ENCODE results near the gene STK32B. TPM values are rescaled to one million over a fixed set of nuclear protein-coding genes. Genes with fewer than 3 reads are reported as not detected.

The STK32B gene
- total and polyA plus RNA-seq, 7 experiments from 2014 or later: 1.7 TPM; not detected in 6

DNA sequence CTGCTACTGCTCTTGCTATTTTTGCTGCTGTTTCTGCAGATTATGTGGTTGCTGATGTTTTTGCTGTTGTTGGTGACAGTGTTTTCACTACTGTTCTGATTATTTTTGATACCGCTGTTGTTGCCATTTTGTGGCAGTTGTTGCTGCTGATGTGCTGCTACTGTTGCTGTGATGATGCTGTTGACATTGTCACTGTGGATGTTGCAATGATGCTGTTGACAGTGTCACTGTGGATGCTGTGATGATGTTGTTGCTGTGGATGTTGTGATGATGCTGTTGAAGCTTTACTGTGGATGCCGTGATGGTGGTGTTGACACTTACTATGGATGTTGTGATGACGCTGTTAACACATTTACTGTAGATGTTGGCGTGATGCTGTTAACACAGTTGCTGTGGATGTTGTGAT, 476.8 kb downstream of the STK32B start:
- intact Hi-C loops (cut with micrococcal nuclease): no loop called here
- peaks cover 0 to 15% (median 2%) of the 10 kb centered on the region in 11 donors for H3K9me3 Mint-ChIP-seq
- no peak overlapping the region for H3K4me3 Mint-ChIP-seq
- H3K27ac ChIP-seq (ENCODE audit: low read depth, low read length): no peak overlapping the region
- no peaks in the 10 kb centered on the region for H3K27me3 ChIP-seq (ENCODE audit: control insufficient read depth in 2 of 2, insufficient read depth in 2 of 2, low read length in 2 of 2)
- H3K4me3 ChIP-seq (ENCODE audit: low read length): no peak overlapping the region
- no peak overlapping the region for H3K27ac Mint-ChIP-seq
- H3K4me1 ChIP-seq (ENCODE audit: control insufficient read depth in 2 of 2, insufficient read depth in 2 of 2, low read length in 2 of 2): no peaks in the 10 kb centered on the region
- no peak for DNase-seq
- no peaks in the 10 kb centered on the region for H3K9me3 ChIP-seq (ENCODE audit: control insufficient read depth in 2 of 3, low read length in 3 of 3)
- POLR2A ChIA-PET: no interaction called here
- no peaks in the 10 kb centered on the region for H3K36me3 Mint-ChIP-seq
- no peaks in the 10 kb centered on the region for H3K4me1 Mint-ChIP-seq
- CTCF ChIA-PET: no interaction called here
- ATAC-seq: no peak
- no peaks in the 10 kb centered on the region for H3K36me3 ChIP-seq (ENCODE audit: control insufficient read depth in 2 of 3, insufficient read depth in 3 of 3, low read length in 3 of 3)
- peaks cover 0 to 4% (median 3%) of the 10 kb centered on the region in 5 donors for H3K27me3 Mint-ChIP-seq

DNA sequence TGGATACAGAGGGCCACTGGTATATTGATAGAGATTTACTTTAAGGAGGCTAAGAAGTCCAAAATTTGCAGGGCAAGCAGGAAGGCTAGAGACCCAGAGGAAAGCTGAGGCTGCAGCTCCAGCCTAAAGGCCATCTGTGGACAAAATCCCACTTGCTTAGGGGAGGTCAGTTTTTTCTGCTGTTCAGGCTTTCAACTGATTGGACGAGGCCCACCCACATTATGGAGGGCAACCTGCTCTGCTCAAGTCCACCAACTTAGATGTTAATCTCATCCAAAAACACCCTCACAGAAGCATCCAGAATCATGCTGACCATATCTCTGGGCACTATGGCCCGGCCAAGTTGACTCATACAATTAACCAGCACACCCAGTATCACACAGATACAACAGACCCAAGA, 480.8 kb downstream of the STK32B start:
- Mint-ChIP-seq H3K36me3 (peaks cover 0 to 11% (median 0%) of the 10 kb centered on the region in 5 donors), H3K4me1 (peaks cover 0 to 2% (median 0%) of the 10 kb centered on the region in 7 donors), H3K9me3 (peaks cover 0 to 31% (median 19%) of the 10 kb centered on the region in 11 donors), H3K4me3 (no peak overlapping the region), H3K27ac (no peak overlapping the region), H3K27me3 (peaks cover 0 to 9% (median 5%) of the 10 kb centered on the region in 5 donors)
- no peaks in the 10 kb centered on the region for H3K27me3 ChIP-seq (ENCODE audit: control insufficient read depth in 2 of 2, insufficient read depth in 2 of 2, low read length in 2 of 2)
- intact Hi-C loops (cut with micrococcal nuclease): no loop called here
- H3K4me3 ChIP-seq (ENCODE audit: low read length): no peak overlapping the region
- ATAC-seq (no peak), DNase-seq (no peak)
- H3K36me3 ChIP-seq (ENCODE audit: control insufficient read depth in 2 of 3, insufficient read depth in 3 of 3, low read length in 3 of 3): no peaks in the 10 kb centered on the region
- no peaks in the 10 kb centered on the region for H3K4me1 ChIP-seq (ENCODE audit: control insufficient read depth in 2 of 2, insufficient read depth in 2 of 2, low read length in 2 of 2)
- peaks cover 0 to 5% (median 0%) of the 10 kb centered on the region in 3 experiments for H3K9me3 ChIP-seq (ENCODE audit: control insufficient read depth in 2 of 3, low read length in 3 of 3)
- POLR2A ChIA-PET: no interaction called here
- no peak overlapping the region for H3K27ac ChIP-seq (ENCODE audit: low read depth, low read length)
- CTCF ChIA-PET: no interaction called here

DNA sequence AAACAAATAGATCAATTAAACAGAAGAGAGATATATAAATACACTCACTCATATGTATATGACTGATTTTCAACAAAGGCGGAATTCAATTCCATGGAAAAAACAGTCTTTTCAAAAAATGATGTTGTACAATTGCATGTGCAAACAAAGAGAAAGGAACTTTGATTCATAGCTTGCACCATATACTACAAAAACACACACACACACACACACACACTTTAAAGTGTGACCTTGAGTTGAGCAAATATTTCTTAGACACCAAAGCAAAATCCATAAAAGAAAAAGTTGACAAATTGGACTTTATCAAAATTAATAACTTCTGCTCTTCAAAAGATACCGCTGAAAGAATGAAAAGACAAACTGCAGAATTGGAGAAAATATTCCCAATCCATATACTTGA, 488.3 kb downstream of the STK32B start:
- no peaks in the 10 kb centered on the region for H3K4me1 Mint-ChIP-seq
- Histone ChIP-seq H3K4me3 (ENCODE audit: low read length) (no peak overlapping the region), H3K4me1 (ENCODE audit: control insufficient read depth in 2 of 2, insufficient read depth in 2 of 2, low read length in 2 of 2) (no peaks in the 10 kb centered on the region), H3K36me3 (ENCODE audit: control insufficient read depth in 2 of 3, insufficient read depth in 3 of 3, low read length in 3 of 3) (no peaks in the 10 kb centered on the region), H3K27ac (ENCODE audit: low read depth, low read length) (no peak overlapping the region), H3K9me3 (ENCODE audit: control insufficient read depth in 2 of 3, low read length in 3 of 3) (peaks cover 0 to 5% (median 0%) of the 10 kb centered on the region in 3 experiments), H3K27me3 (ENCODE audit: control insufficient read depth in 2 of 2, insufficient read depth in 2 of 2, low read length in 2 of 2) (no peaks in the 10 kb centered on the region)
- peaks cover 0 to 4% (median 0%) of the 10 kb centered on the region in 5 donors for H3K27me3 Mint-ChIP-seq
- POLR2A ChIA-PET: no interaction called here
- CTCF ChIA-PET: no interaction called here
- H3K9me3 Mint-ChIP-seq: peaks cover 0 to 22% (median 10%) of the 10 kb centered on the region in 11 donors
- no peak for DNase-seq
- H3K4me3 Mint-ChIP-seq: no peak overlapping the region
- intact Hi-C loops (cut with micrococcal nuclease): no loop called here
- ATAC-seq: no peak
- H3K27ac Mint-ChIP-seq: no peak overlapping the region
- H3K36me3 Mint-ChIP-seq: peaks cover 0 to 4% (median 0%) of the 10 kb centered on the region in 5 donors

DNA sequence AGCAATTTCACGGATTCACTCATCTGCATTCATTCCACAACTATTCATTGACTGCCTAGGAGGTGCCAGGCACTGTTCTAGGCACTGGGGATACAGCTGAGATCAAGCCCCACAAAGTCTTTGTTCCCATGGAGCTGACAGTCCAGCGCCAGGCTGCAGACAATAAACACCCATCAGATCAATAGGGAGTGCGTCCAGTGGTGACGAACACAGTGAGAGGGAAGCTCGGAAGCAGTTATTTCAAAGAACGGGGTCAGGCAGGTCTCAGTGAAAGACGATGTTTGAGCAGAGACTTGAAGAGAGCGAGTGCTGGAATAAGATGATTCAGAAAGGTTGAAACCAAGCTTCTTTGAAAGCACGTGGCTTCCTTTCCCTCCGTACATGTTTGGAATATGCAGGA, 489.9 kb downstream of the STK32B start:
- H3K27ac Mint-ChIP-seq: no peak overlapping the region
- Histone ChIP-seq H3K27ac (ENCODE audit: low read depth, low read length) (no peak overlapping the region), H3K4me3 (ENCODE audit: low read length) (no peak overlapping the region), H3K27me3 (ENCODE audit: control insufficient read depth in 2 of 2, insufficient read depth in 2 of 2, low read length in 2 of 2) (no peaks in the 10 kb centered on the region), H3K9me3 (ENCODE audit: control insufficient read depth in 2 of 3, low read length in 3 of 3) (no peaks in the 10 kb centered on the region), H3K36me3 (ENCODE audit: control insufficient read depth in 2 of 3, insufficient read depth in 3 of 3, low read length in 3 of 3) (no peaks in the 10 kb centered on the region), H3K4me1 (ENCODE audit: control insufficient read depth in 2 of 2, insufficient read depth in 2 of 2, low read length in 2 of 2) (no peaks in the 10 kb centered on the region)
- ChIA-PET POLR2A (no interaction called here), CTCF (no interaction called here)
- H3K4me1 Mint-ChIP-seq: no peaks in the 10 kb centered on the region
- no peaks in the 10 kb centered on the region for H3K36me3 Mint-ChIP-seq
- no peak overlapping the region for H3K4me3 Mint-ChIP-seq
- DNase-seq: no peak
- H3K27me3 Mint-ChIP-seq: no peaks in the 10 kb centered on the region
- peaks cover 0 to 9% (median 3%) of the 10 kb centered on the region in 11 donors for H3K9me3 Mint-ChIP-seq
- no peak for ATAC-seq
- intact Hi-C loops (cut with micrococcal nuclease): no loop called here

DNA sequence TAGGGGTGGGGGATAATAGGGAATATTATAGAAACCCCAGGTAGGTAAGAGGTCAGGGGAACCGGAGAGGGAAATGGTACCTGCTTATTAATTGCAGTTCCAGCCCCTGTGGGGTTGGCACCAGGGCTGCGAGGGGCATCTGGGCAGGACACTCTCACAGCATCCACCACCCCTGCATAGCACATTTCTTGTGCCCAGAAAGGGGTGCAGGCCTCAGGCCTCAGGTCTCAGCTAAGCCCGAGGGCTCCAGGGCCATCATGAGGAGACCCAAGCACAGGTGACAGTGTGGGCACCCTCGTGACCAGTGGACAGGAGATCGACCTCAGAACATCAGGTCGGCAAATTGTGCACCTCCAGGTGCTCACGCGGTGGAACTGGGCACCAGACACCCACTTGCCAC, 492.4 kb downstream of the STK32B start:
- Histone ChIP-seq H3K9me3 (ENCODE audit: control insufficient read depth in 2 of 3, low read length in 3 of 3) (peaks cover 0 to 9% (median 0%) of the 10 kb centered on the region in 3 experiments), H3K27ac (ENCODE audit: low read depth, low read length) (no peak overlapping the region), H3K4me1 (ENCODE audit: control insufficient read depth in 2 of 2, insufficient read depth in 2 of 2, low read length in 2 of 2) (no peaks in the 10 kb centered on the region), H3K27me3 (ENCODE audit: control insufficient read depth in 2 of 2, insufficient read depth in 2 of 2, low read length in 2 of 2) (no peaks in the 10 kb centered on the region), H3K36me3 (ENCODE audit: control insufficient read depth in 2 of 3, insufficient read depth in 3 of 3, low read length in 3 of 3) (no peaks in the 10 kb centered on the region), H3K4me3 (ENCODE audit: low read length) (no peak overlapping the region)
- Mint-ChIP-seq H3K27ac (no peak overlapping the region), H3K4me1 (no peaks in the 10 kb centered on the region), H3K9me3 (peaks cover 0 to 9% (median 3%) of the 10 kb centered on the region in 11 donors), H3K27me3 (no peaks in the 10 kb centered on the region), H3K4me3 (no peak overlapping the region), H3K36me3 (no peaks in the 10 kb centered on the region)
- ChIA-PET POLR2A (no interaction called here), CTCF (no interaction called here)
- intact Hi-C loops (cut with micrococcal nuclease): no loop called here
- no peak for ATAC-seq
- DNase-seq: no peak

DNA sequence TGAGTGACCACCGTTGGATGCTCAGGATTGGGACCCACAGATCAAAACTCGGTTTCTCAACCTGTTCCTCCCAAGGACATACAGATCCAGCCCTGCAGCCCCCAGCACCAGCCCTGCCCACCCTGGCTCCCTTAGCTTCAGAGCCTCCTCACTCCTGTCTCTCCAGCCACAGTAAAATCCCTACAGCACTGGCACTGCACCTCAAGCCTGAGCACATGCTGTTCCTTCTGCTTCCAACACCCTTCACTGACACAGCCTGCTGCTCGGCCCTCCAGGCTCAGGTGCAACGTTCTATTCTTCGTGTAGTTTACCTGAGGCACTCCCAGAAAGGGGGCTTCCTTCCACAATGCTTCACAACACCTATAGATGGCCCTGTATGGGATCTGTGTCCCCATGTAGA, 493.5 kb downstream of the STK32B start:
- CTCF ChIA-PET: no interaction called here
- Histone ChIP-seq H3K27ac (ENCODE audit: low read depth, low read length) (no peak overlapping the region), H3K27me3 (ENCODE audit: control insufficient read depth in 2 of 2, insufficient read depth in 2 of 2, low read length in 2 of 2) (no peaks in the 10 kb centered on the region), H3K4me3 (ENCODE audit: low read length) (no peak overlapping the region), H3K9me3 (ENCODE audit: control insufficient read depth in 2 of 3, low read length in 3 of 3) (peaks cover 0 to 9% (median 0%) of the 10 kb centered on the region in 3 experiments), H3K4me1 (ENCODE audit: control insufficient read depth in 2 of 2, insufficient read depth in 2 of 2, low read length in 2 of 2) (no peaks in the 10 kb centered on the region), H3K36me3 (ENCODE audit: control insufficient read depth in 2 of 3, insufficient read depth in 3 of 3, low read length in 3 of 3) (no peaks in the 10 kb centered on the region)
- H3K4me1 Mint-ChIP-seq: no peaks in the 10 kb centered on the region
- peaks cover 0 to 1% (median 0%) of the 10 kb centered on the region in 5 donors for H3K36me3 Mint-ChIP-seq
- H3K4me3 Mint-ChIP-seq: no peak overlapping the region
- intact Hi-C loops (cut with micrococcal nuclease): no loop called here
- ATAC-seq (no peak), DNase-seq (no peak)
- peaks cover 0 to 14% (median 4%) of the 10 kb centered on the region in 11 donors for H3K9me3 Mint-ChIP-seq
- peaks cover 0 to 2% (median 0%) of the 10 kb centered on the region in 5 donors for H3K27me3 Mint-ChIP-seq
- H3K27ac Mint-ChIP-seq: no peak overlapping the region
- POLR2A ChIA-PET: no interaction called here

DNA sequence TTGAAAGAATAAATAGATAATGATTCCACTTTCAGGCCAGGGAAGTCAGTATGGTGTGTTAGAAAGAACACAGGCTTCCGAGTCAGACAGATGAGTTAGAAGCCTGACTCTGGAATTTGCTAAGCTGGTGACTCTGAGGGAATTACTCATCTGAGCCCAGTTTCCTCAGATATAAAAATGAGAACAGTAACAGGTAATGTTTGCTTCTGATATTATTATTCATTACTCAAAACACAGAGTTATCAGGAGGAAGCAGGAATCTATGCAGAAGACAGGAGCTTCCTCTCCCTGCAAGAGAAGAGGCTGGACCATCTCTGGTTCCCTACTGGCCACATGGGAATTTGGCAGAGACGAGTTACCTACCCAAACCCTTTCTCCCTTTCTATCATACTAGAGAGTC, 494.0 kb downstream of the STK32B start:
- Histone ChIP-seq H3K36me3 (ENCODE audit: control insufficient read depth in 2 of 3, insufficient read depth in 3 of 3, low read length in 3 of 3) (no peaks in the 10 kb centered on the region), H3K4me3 (ENCODE audit: low read length) (no peak overlapping the region), H3K4me1 (ENCODE audit: control insufficient read depth in 2 of 2, insufficient read depth in 2 of 2, low read length in 2 of 2) (no peaks in the 10 kb centered on the region), H3K9me3 (ENCODE audit: control insufficient read depth in 2 of 3, low read length in 3 of 3) (peaks cover 0 to 9% (median 0%) of the 10 kb centered on the region in 3 experiments), H3K27ac (ENCODE audit: low read depth, low read length) (no peak overlapping the region), H3K27me3 (ENCODE audit: control insufficient read depth in 2 of 2, insufficient read depth in 2 of 2, low read length in 2 of 2) (no peaks in the 10 kb centered on the region)
- no peak for ATAC-seq
- ChIA-PET CTCF (no interaction called here), POLR2A (no interaction called here)
- Mint-ChIP-seq H3K4me1 (no peaks in the 10 kb centered on the region), H3K27me3 (peaks cover 0 to 7% (median 0%) of the 10 kb centered on the region in 5 donors), H3K9me3 (peaks cover 2 to 19% (median 7%) of the 10 kb centered on the region in 11 donors), H3K27ac (no peak overlapping the region), H3K36me3 (peaks cover 0 to 6% (median 0%) of the 10 kb centered on the region in 5 donors), H3K4me3 (no peak overlapping the region)
- intact Hi-C loops (cut with micrococcal nuclease): no loop called here
- DNase-seq: no peak

Data from naive thymus-derived CD4-positive, alpha-beta T cell (primary cell).